ENCODE measurements around the gene BCL2L11. TPM values are rescaled to one million over a fixed set of nuclear protein-coding genes. Genes with fewer than 3 reads are reported as not detected.
A peak's percentile ranks its signal among the peaks of the same experiment; 100 is the strongest.

Gene BCL2L11
- total RNA-seq, 2 experiments from 2014 or later, result 11.5 to 12.8 TPM

DNA sequence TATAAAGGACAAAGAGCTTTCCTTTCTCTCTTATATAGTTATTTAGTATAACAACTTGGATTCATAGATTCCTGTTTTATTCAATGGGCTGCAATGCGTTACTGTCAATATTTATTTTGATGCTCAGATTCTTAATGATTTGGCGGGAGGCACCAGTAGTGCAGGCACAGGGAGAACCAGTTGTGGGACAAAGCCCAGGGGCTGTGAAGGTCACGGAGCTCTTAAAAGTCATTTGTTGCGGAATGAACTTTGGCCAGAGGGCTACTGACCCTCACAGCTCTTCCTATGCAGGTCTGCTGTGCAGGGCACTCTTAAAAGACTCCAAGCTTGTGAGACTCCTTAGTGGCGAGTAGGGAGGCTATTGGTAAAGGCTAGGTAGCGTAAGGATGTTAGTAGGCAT lies 34.0 kb downstream of the BCL2L11 start:
- CTCF ChIA-PET, result no interaction called here
- Mint-ChIP-seq H3K4me1 (ENCODE audit: low read depth) (peaks cover 37% of the 10 kb centered on the region), H3K9me3 (no peaks in the 10 kb centered on the region), H3K36me3 (ENCODE audit: low read depth) (peaks cover 41% of the 10 kb centered on the region), H3K4me3 (no peak overlapping the region), H3K27ac (no peak overlapping the region), H3K27me3 (ENCODE audit: low read depth) (no peaks in the 10 kb centered on the region)
- intact Hi-C loops (cut with micrococcal nuclease), result loop anchor here (2.0 kb wide), 1 partner anchor 14 kb away; no protein-coding TSS in a partner anchor
- no peak for DNase-seq

DNA sequence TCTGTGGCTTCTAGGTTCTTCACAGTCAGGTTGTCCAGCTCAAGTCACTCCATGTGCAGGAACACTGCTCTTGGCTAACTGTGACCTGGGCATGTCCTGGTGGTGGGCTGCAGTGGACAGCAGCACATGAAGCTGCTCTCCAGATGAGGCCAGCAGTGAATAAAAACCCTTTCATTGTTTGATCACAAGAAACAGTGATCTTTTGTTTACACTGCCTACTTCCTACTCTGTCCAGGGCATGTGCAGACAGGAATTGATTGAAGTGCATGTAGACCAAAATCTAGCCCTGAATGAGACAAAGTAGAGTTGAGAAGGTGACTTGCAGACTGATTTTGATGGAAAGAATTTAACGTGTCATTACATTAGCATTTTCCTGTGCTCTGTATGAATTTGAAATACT lies 34.9 kb downstream of the BCL2L11 start:
- intact Hi-C loops (cut with micrococcal nuclease), result loop anchor here (2.0 kb wide), 1 partner anchor 13 kb away; no protein-coding TSS in a partner anchor
- CTCF ChIA-PET, result no interaction called here
- peaks cover 45% of the 10 kb centered on the region for H3K36me3 Mint-ChIP-seq (ENCODE audit: low read depth)

DNA sequence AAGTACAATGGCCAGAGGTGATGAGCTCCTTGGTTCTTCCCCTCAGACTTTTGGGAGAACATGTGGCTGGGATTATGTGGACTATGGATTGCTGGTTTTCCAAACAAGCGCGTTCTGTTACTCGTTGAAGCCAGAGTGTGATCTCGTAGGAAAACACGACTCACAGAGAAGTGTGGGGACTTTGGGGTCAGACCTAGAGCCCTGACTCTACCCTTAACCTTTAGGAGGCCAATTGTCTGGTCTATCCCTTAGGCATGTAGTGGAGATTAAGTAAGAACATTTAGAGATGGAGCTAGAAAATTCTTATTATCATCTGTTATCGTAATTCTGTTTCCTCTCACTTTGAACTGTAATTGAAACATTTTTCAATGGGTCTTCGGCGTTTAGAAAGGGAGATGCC lies 35.8 kb downstream of the BCL2L11 start:
- CTCF ChIA-PET, result interaction anchor here (1.0 kb wide), 1 partner anchor 42 kb away, joined by 3 read pairs; no protein-coding TSS in a partner anchor
- DNase-seq, result no peak
- Mint-ChIP-seq H3K27ac (no peak overlapping the region), H3K4me1 (ENCODE audit: low read depth) (peaks cover 38% of the 10 kb centered on the region), H3K27me3 (ENCODE audit: low read depth) (no peaks in the 10 kb centered on the region), H3K9me3 (no peaks in the 10 kb centered on the region), H3K36me3 (ENCODE audit: low read depth) (peaks cover 44% of the 10 kb centered on the region), H3K4me3 (no peak overlapping the region)
- intact Hi-C loops (cut with micrococcal nuclease), result no loop called here

More for the DNA sequence above, 34.9 kb downstream of the BCL2L11 start:
- Mint-ChIP-seq H3K4me3 (no peak overlapping the region), H3K27ac (no peak overlapping the region), H3K4me1 (ENCODE audit: low read depth) (peaks cover 37% of the 10 kb centered on the region), H3K9me3 (no peaks in the 10 kb centered on the region), H3K27me3 (ENCODE audit: low read depth) (no peaks in the 10 kb centered on the region)
- DNase-seq, result no peak

DNA sequence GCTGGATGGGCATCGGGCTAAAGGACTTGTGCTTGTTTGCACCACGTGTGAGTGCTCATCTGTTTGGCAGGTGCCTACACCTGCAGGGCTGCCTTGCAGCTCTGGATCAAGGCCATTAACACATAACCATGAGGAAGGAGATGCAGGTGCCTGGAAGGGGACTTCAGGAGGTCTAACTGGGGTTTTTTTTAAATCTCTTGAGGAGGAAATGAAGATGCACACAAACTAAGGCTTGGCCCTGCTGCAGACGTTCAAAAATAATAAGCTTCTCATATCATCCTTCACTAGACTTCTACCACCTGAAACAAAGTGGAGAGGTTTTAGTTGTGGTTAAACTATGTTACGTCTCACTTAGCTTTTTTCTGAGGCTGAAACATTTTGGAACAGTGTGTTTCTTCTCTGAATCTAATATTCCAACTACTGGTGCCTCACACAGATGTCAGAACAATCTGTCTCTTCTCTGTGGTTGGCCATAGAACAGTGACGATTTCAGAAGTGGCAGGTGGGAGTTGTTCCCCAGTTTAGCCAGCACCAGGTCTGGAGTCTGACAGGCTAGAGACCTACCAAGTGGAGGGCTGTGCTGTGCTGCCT lies 36.5 kb downstream of the BCL2L11 start:
- no peak overlapping the region for H3K4me3 Mint-ChIP-seq
- peaks cover 41% of the 10 kb centered on the region for H3K36me3 Mint-ChIP-seq (ENCODE audit: low read depth)
- DNase-seq, result no peak
- H3K27me3 Mint-ChIP-seq (ENCODE audit: low read depth), result no peaks in the 10 kb centered on the region
- peaks cover 41% of the 10 kb centered on the region for H3K4me1 Mint-ChIP-seq (ENCODE audit: low read depth)
- intact Hi-C loops (cut with micrococcal nuclease), result no loop called here
- H3K9me3 Mint-ChIP-seq, result no peaks in the 10 kb centered on the region
- CTCF ChIA-PET, result interaction anchor here (1.0 kb wide), 1 partner anchor 42 kb away, joined by 3 read pairs; no protein-coding TSS in a partner anchor
- H3K27ac Mint-ChIP-seq, result no peak overlapping the region

DNA sequence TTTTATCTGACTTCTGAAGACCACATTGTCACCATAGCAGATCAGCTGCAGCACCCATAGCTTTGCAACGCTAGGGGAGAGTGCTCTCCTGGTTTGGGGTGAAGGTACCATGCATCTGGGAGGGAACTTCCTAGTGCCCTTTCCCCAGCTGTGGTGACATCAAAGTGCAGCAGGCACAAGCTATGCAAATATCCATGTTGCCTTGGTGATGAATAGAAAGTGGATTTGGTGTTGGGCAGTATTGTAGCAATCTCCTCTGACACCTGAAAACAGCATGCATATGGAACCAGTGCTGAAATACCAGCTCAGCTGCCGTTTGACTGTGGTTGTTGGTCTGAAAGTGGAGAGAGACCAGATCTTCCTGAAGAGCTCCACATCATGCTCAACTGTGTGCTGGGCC lies 37.1 kb downstream of the BCL2L11 start:
- DNase-seq, result peak; percentile 17
- CTCF ChIA-PET, result no interaction called here
- Mint-ChIP-seq H3K4me1 (ENCODE audit: low read depth) (peaks cover 47% of the 10 kb centered on the region), H3K4me3 (no peak overlapping the region), H3K9me3 (no peaks in the 10 kb centered on the region), H3K36me3 (ENCODE audit: low read depth) (peaks cover 42% of the 10 kb centered on the region), H3K27ac (no peak overlapping the region), H3K27me3 (ENCODE audit: low read depth) (no peaks in the 10 kb centered on the region)
- intact Hi-C loops (cut with micrococcal nuclease), result no loop called here

DNA sequence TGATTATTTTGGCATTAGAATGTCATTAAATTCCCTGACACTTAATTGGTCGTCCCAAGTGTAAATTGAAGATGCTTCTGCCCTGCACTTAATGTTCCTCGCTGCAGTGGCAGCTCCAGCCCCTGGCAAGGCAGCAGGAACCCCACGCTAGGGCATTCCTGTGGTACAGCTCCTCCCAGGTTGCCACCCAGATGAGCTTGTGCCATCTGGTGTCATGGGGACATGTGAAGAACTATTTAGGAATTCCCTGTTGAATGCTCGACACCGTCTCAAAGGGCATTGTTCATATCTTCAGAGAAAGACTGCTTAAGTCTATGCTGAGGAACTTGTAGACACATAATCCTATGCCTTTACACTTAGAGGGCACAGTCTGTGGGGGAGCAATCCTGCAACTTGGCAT lies 38.9 kb downstream of the BCL2L11 start:
- intact Hi-C loops (cut with micrococcal nuclease), result no loop called here
- Mint-ChIP-seq H3K27me3 (ENCODE audit: low read depth) (no peaks in the 10 kb centered on the region), H3K9me3 (no peaks in the 10 kb centered on the region), H3K36me3 (ENCODE audit: low read depth) (peaks cover 42% of the 10 kb centered on the region), H3K27ac (no peak overlapping the region), H3K4me1 (ENCODE audit: low read depth) (peaks cover 54% of the 10 kb centered on the region), H3K4me3 (no peak overlapping the region)
- DNase-seq, result no peak
- CTCF ChIA-PET, result interaction anchor here (0.6 kb wide), 1 partner anchor 80 kb away, joined by 3 read pairs; no protein-coding TSS in a partner anchor

DNA sequence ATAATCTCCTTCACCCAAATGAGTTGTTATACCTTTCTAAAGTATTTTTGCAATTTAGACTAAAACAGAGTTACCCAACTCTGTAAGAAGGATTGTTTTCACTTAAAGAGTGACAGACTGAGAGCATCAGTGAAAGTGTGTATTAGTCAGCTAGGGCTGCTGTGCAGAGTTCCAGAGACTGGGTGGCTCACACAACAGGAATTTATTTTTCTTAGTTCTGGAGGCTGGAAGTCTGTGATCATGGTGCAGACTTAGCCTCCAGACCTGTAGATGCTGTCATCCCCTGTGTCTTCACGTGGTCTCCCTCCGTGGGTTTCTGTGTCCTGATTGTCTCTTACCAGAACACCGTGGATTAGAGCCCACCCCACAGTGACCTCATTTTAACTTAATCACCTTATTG lies 40.0 kb downstream of the BCL2L11 start:
- H3K4me1 Mint-ChIP-seq (ENCODE audit: low read depth), result peaks cover 44% of the 10 kb centered on the region
- peaks cover 46% of the 10 kb centered on the region for H3K36me3 Mint-ChIP-seq (ENCODE audit: low read depth)
- intact Hi-C loops (cut with micrococcal nuclease), result no loop called here
- no peak for DNase-seq
- no peaks in the 10 kb centered on the region for H3K27me3 Mint-ChIP-seq (ENCODE audit: low read depth)
- CTCF ChIA-PET, result no interaction called here
- H3K9me3 Mint-ChIP-seq, result no peaks in the 10 kb centered on the region
- H3K27ac Mint-ChIP-seq, result no peak overlapping the region
- H3K4me3 Mint-ChIP-seq, result no peak overlapping the region

DNA sequence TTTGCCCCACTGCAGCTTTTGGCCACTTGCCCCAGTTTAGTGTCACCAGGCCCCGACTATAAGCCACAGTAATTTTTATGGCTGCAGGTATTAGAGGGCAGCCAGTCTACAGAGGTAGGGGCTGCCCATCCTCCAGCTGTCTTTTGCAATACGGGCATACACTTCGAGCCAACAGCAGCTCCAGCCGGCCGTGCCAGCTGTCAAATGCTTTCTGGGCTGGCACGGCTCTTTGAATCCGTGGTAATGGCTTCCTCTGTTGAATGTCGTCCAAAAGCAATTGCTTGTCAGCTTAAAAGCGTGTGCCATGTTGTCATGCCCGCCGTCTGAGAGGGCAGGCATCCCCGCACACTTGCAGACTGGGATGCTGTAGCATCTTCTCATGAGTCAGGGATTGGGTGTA lies 41.3 kb downstream of the BCL2L11 start:
- H3K4me3 Mint-ChIP-seq, result no peak overlapping the region
- no peaks in the 10 kb centered on the region for H3K9me3 Mint-ChIP-seq
- intact Hi-C loops (cut with micrococcal nuclease), result no loop called here
- H3K4me1 Mint-ChIP-seq (ENCODE audit: low read depth), result peaks cover 33% of the 10 kb centered on the region
- peaks cover 42% of the 10 kb centered on the region for H3K36me3 Mint-ChIP-seq (ENCODE audit: low read depth)
- H3K27ac Mint-ChIP-seq, result no peak overlapping the region
- CTCF ChIA-PET, result no interaction called here
- DNase-seq, result no peak
- no peaks in the 10 kb centered on the region for H3K27me3 Mint-ChIP-seq (ENCODE audit: low read depth)

DNA sequence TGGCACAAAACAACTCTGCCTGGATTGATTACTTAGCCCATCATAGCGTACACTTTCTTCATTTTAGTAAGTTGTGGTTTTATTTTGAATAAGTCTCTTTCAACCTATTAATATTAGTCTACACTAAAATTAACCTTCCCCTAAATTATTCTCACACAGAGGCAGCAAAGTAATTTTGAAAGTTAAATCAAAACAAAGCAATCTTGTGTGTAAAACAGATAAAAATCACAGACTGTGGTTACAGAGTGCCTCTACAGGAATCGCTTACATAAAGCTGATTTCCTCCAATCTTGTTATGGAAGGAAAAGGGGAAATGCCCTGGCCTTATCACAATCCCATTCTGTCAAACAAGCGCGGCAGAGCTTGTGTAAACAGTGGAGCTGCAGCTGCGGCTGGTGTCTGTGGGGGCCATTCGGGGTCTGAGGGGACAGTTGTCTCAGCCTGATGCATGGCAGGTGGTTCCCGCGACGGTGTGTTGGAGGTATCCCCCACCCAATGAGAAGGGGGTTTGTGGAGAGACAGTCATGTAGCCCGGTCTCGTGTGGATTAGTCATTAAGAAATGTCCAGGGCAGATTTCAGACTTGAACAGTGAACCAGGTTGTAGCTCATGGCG lies 42.1 kb downstream of the BCL2L11 start:
- Mint-ChIP-seq H3K36me3 (ENCODE audit: low read depth) (peaks cover 41% of the 10 kb centered on the region), H3K4me1 (ENCODE audit: low read depth) (peaks cover 32% of the 10 kb centered on the region), H3K27me3 (ENCODE audit: low read depth) (no peaks in the 10 kb centered on the region), H3K4me3 (no peak overlapping the region), H3K27ac (no peak overlapping the region), H3K9me3 (no peaks in the 10 kb centered on the region)
- intact Hi-C loops (cut with micrococcal nuclease), result no loop called here
- CTCF ChIA-PET, result no interaction called here
- DNase-seq, result peak; percentile 14

DNA sequence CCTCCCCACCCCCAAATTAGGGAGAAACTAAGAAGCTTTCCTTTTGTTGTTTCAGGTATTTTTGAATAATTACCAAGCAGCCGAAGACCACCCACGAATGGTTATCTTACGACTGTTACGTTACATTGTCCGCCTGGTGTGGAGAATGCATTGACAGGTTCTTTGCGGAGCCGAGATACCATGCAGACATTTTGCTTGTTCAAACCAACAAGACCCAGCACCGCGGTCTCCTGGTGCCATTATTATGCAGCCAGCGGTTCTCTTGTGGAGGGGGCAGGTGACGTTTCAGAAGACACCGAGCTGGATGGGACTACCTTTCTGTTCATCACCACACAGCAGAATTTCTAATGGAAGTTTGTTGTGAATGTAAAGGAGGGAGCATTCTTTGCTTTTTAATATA lies 43.4 kb downstream of the BCL2L11 start:
- H3K9me3 Mint-ChIP-seq, result no peaks in the 10 kb centered on the region
- H3K27ac Mint-ChIP-seq, result no peak overlapping the region
- peaks cover 5% of the 10 kb centered on the region for H3K27me3 Mint-ChIP-seq (ENCODE audit: low read depth)
- CTCF ChIA-PET, result no interaction called here
- intact Hi-C loops (cut with micrococcal nuclease), result no loop called here
- DNase-seq, result no peak
- peaks cover 40% of the 10 kb centered on the region for H3K4me1 Mint-ChIP-seq (ENCODE audit: low read depth)
- H3K36me3 Mint-ChIP-seq (ENCODE audit: low read depth), result peaks cover 37% of the 10 kb centered on the region
- no peak overlapping the region for H3K4me3 Mint-ChIP-seq

DNA sequence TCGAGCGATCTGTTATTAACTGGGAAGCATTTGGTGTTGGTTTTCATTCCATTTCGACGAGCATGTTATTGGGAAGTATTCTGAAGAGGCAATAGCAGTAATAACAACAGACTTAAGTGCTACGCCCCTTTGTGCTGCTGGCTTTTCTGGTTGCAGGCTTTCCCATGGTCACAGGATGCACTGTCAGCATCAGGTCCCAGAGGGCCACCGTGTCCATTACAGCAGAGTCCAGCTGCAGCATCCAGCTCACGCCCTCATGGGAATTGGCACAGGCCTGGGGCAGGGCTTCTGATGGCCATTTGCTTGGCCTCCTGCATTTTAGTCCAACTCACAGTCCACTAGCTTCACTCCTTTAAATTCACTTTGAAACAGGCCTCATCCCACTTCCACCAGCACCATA lies 44.4 kb downstream of the BCL2L11 start:
- intact Hi-C loops (cut with micrococcal nuclease), result no loop called here
- peaks cover 35% of the 10 kb centered on the region for H3K36me3 Mint-ChIP-seq (ENCODE audit: low read depth)
- H3K4me1 Mint-ChIP-seq (ENCODE audit: low read depth), result peaks cover 42% of the 10 kb centered on the region
- peaks cover 12% of the 10 kb centered on the region for H3K27me3 Mint-ChIP-seq (ENCODE audit: low read depth)
- DNase-seq, result no peak
- CTCF ChIA-PET, result no interaction called here
- H3K27ac Mint-ChIP-seq, result no peak overlapping the region
- H3K9me3 Mint-ChIP-seq, result no peaks in the 10 kb centered on the region
- no peak overlapping the region for H3K4me3 Mint-ChIP-seq

DNA sequence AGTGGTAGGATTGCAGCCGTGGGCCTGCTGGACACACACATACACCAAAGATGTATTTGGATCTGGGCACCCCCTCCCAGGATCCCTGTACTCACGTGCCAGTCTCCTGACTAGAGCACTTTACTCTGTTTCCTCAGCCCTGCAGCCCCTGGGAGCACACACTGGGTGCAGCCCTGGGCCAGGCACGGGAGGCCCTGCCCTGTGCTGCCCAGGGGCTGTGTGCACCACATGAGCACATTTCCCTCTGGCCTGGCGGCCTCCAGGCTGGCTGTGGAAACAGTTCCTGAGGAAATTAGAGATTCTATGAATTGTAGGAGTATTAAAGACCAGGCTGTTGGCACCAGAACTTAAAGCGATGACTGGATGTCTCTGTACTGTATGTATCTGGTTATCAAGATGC lies 45.4 kb downstream of the BCL2L11 start:
- Mint-ChIP-seq H3K36me3 (ENCODE audit: low read depth) (peaks cover 31% of the 10 kb centered on the region), H3K4me1 (ENCODE audit: low read depth) (peaks cover 39% of the 10 kb centered on the region), H3K4me3 (no peak overlapping the region), H3K27ac (no peak overlapping the region), H3K27me3 (ENCODE audit: low read depth) (peaks cover 14% of the 10 kb centered on the region), H3K9me3 (no peaks in the 10 kb centered on the region)
- intact Hi-C loops (cut with micrococcal nuclease), result no loop called here
- CTCF ChIA-PET, result no interaction called here
- DNase-seq, result no peak

All from activated naive CD4-positive, alpha-beta T cell treated with anti-CD3 and anti-CD28 coated beads for 36 hours (primary cell).